CD8-positive, alpha-beta memory T cell (primary cell): ENCODE results near the gene TNFRSF8. TPM values are rescaled to one million over a fixed set of nuclear protein-coding genes. Genes with fewer than 3 reads are reported as not detected.
A peak's percentile ranks its signal among the peaks of the same experiment; 100 is the strongest.

Experiments used
- CTCF ChIA-PET: fragments of 350-600 bp; sonication (Branson Sonifier 250); formaldehyde crosslinking; loops from one replicate; lab custom pipeline; 2021; ENCODE audit warnings: antibody characterized with exemption; lab: Charles Lee
- POLR2A ChIA-PET: fragments of 350-600 bp; sonication (Branson Sonifier 250); formaldehyde crosslinking; loops from one replicate; lab custom pipeline; 2021; ENCODE audit warnings: antibody characterized with exemption; lab: Charles Lee
- DNase-seq, 5 donors: peaks; one replicate each; pipeline versions ENCODE4 v3.0.0 to v3.0.0-alpha.2; 2020 to 2022; ENCODE audit warnings: mixed read lengths in 1 of 5
- H3K27ac ChIP-seq: one replicate; pipeline ENCODE4 v1.7.0; 2013; ENCODE audit warnings: low read depth, mild to moderate bottlenecking, low read length, moderate library complexity
- H3K27me3 ChIP-seq: 2 replicates; pipeline ENCODE4 v1.7.0; 2013; ENCODE audit warnings: low read length, mild to moderate bottlenecking; ENCODE audit not compliant: insufficient read depth, poor library complexity, severe bottlenecking
- H3K36me3 ChIP-seq: 2 replicates; pipeline ENCODE4 v1.7.0; 2013; ENCODE audit warnings: mild to moderate bottlenecking, low read length, moderate library complexity; ENCODE audit not compliant: insufficient read depth
- H3K4me1 ChIP-seq: 2 replicates; pipeline ENCODE4 v1.7.0; 2013; ENCODE audit warnings: mild to moderate bottlenecking, low read length, moderate library complexity; ENCODE audit not compliant: insufficient read depth
- H3K4me3 ChIP-seq: 2 replicates; pipeline ENCODE4 v1.7.0; 2013; ENCODE audit warnings: mild to moderate bottlenecking, low read length
- H3K9me3 ChIP-seq: 2 replicates; pipeline ENCODE4 v1.7.0; 2013; ENCODE audit warnings: mild to moderate bottlenecking, low read length
- H3K27ac Mint-ChIP-seq, 8 donors: one replicate each; pipeline ENCODE4 v1.8.0; 2020 to 2021; ENCODE audit warnings: mixed read lengths in 8 of 8, mild to moderate bottlenecking in 6 of 8, inconsistent platforms in 3 of 8, moderate library complexity in 3 of 8
- H3K27me3 Mint-ChIP-seq, 2 donors: one replicate each; pipeline ENCODE4 v1.8.0; 2020 to 2021; ENCODE audit warnings: mixed read lengths in 2 of 2, mild to moderate bottlenecking in 1 of 2, moderate library complexity in 1 of 2
- H3K36me3 Mint-ChIP-seq, 3 donors: one replicate each; pipeline ENCODE4 v1.8.0; 2020 to 2021; ENCODE audit warnings: mixed read lengths in 3 of 3, inconsistent platforms in 1 of 3, mild to moderate bottlenecking in 1 of 3
- H3K4me1 Mint-ChIP-seq, 3 donors: one replicate each; pipeline ENCODE4 v1.8.0; 2020 to 2021; ENCODE audit warnings: mixed read lengths in 3 of 3, inconsistent platforms in 1 of 3, mild to moderate bottlenecking in 1 of 3
- H3K4me3 Mint-ChIP-seq, 7 donors: one replicate each; pipeline ENCODE4 v1.8.0; 2020 to 2021; ENCODE audit warnings: mixed read lengths in 7 of 7, mild to moderate bottlenecking in 6 of 7, moderate library complexity in 4 of 7, inconsistent platforms in 2 of 7
- H3K9me3 Mint-ChIP-seq, 5 donors: one replicate each; pipeline ENCODE4 v1.8.0; 2020 to 2022; ENCODE audit warnings: mixed read lengths in 5 of 5, mild to moderate bottlenecking in 3 of 5, moderate library complexity in 2 of 5, inconsistent platforms in 1 of 5
- polyA plus RNA-seq: library from polyadenylated mRNA; unstranded; fragments of 300-500 nt; fragmentation: Illumina TruSeq; gene quantifications from one replicate; pipeline ENCODE4 v1.2.3, GENCODE V29; 2021
- total RNA-seq, 2 experiments: library from RNA; stranded (reverse); gene quantifications; one replicate each; pipeline ENCODE4 v1.2.3, GENCODE V29; 2021

TNFRSF8 gene
- total and polyA plus RNA-seq, 3 experiments from 2014 or later, result 1.5 to 1.9 TPM; not detected in 1

DNA sequence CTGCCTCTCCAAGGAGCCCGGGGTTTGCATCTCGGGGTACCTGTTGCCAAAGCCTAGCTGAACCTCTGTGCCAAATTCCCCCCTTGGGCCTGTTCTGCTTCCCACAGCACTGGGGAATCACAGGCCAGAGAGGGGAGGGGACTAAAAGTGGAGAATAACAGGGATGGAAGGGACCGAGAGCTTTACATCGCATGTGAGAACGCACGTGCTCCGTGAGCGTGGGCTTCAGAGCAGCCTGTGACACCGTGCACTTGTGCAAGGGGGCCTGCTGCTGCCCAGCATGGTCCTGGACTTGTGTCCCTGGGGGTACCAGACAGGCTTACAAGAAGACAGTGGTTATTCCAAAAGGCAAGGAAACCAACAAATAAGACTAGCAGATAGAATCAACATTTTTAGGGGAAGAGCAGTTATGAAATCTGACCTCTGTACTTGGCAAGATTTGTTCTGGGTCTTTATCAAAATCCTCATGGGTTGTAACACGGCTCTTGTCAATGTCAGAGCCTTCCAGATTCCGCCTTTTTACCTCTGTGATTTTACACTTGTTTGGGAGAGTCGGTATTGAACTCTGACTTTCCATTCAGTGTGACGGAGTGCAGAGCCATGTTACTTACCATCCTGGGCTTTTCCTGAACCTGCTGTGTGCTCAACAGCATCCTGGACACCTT is 67.5 kb downstream of the TNFRSF8 start:
- Histone ChIP-seq H3K27ac (no peak overlapping the region), H3K9me3 (no peaks in the 10 kb centered on the region), H3K4me3 (no peak overlapping the region), H3K36me3 (no peaks in the 10 kb centered on the region), H3K4me1 (peaks cover 31% of the 10 kb centered on the region), H3K27me3 (no peaks in the 10 kb centered on the region)
- POLR2A ChIA-PET, result no interaction called here
- peak overlapping the region in 4 of 8 donors; percentile 38 to 72 (median 60) for H3K27ac Mint-ChIP-seq
- CTCF ChIA-PET, result interaction anchor here (1.1 to 1.3 kb wide), 3 partner anchors 11 to 79 kb away, joined by 3 to 4 read pairs (median 3); no protein-coding TSS in a partner anchor
- H3K4me3 Mint-ChIP-seq, result peak overlapping the region in 2 of 7 donors; percentile 28 to 61
- H3K36me3 Mint-ChIP-seq, result no peaks in the 10 kb centered on the region
- H3K27me3 Mint-ChIP-seq, result peaks cover 0 to under 1% of the 10 kb centered on the region in 2 donors
- H3K9me3 Mint-ChIP-seq, result no peaks in the 10 kb centered on the region
- DNase-seq, result no peak
- peaks cover 23 to 44% (median 39%) of the 10 kb centered on the region in 3 donors for H3K4me1 Mint-ChIP-seq

GRCh38 chr1:12132078-12132477 is 69.0 kb downstream of the TNFRSF8 start:
- H3K4me3 Mint-ChIP-seq, result peak overlapping the region in 3 of 7 donors; percentile 22 to 78 (median 28)
- no peak overlapping the region for H3K4me3 ChIP-seq
- H3K27ac Mint-ChIP-seq, result peak overlapping the region; percentile 29 to 99 (median 94)
- peaks cover 20 to 41% (median 33%) of the 10 kb centered on the region in 3 donors for H3K4me1 Mint-ChIP-seq
- no peaks in the 10 kb centered on the region for H3K9me3 Mint-ChIP-seq
- POLR2A ChIA-PET, result interaction anchor here (0.6 to 0.9 kb wide), 2 partner anchors 28 to 41 kb away, joined by 3 to 6 read pairs; no protein-coding TSS in a partner anchor
- peaks cover 30% of the 10 kb centered on the region for H3K4me1 ChIP-seq
- no peaks in the 10 kb centered on the region for H3K36me3 Mint-ChIP-seq
- H3K36me3 ChIP-seq, result no peaks in the 10 kb centered on the region
- no peak overlapping the region for H3K27ac ChIP-seq
- DNase-seq, result no peak
- CTCF ChIA-PET, result interaction anchor here (1.0 to 1.3 kb wide), 2 partner anchors 30 to 46 kb away, joined by 3 read pairs; no protein-coding TSS in a partner anchor
- no peaks in the 10 kb centered on the region for H3K27me3 Mint-ChIP-seq
- H3K9me3 ChIP-seq, result no peaks in the 10 kb centered on the region
- no peaks in the 10 kb centered on the region for H3K27me3 ChIP-seq

- peaks cover 20 to 37% (median 33%) of the 10 kb centered on the region in 3 donors for H3K4me1 Mint-ChIP-seq
- no peaks in the 10 kb centered on the region for H3K27me3 Mint-ChIP-seq
- H3K27ac Mint-ChIP-seq, result no peak overlapping the region
- CTCF ChIA-PET, result interaction anchor here (1.0 to 2.2 kb wide), 5 partner anchors 10 to 75 kb away, joined by 3 to 8 read pairs (median 5); no protein-coding TSS in a partner anchor
- Histone ChIP-seq H3K27ac (no peak overlapping the region), H3K27me3 (no peaks in the 10 kb centered on the region), H3K9me3 (no peaks in the 10 kb centered on the region), H3K36me3 (no peaks in the 10 kb centered on the region), H3K4me3 (no peak overlapping the region), H3K4me1 (peaks cover 30% of the 10 kb centered on the region)
- H3K36me3 Mint-ChIP-seq, result no peaks in the 10 kb centered on the region
- POLR2A ChIA-PET, result interaction anchor here (1.0 to 1.1 kb wide), 2 partner anchors 8 to 39 kb away, joined by 4 to 7 read pairs; no protein-coding TSS in a partner anchor
- H3K4me3 Mint-ChIP-seq, result no peak overlapping the region
- H3K9me3 Mint-ChIP-seq, result no peaks in the 10 kb centered on the region
- DNase-seq, result no peak
Observed at GRCh38 chr1:12134716-12135115, 71.6 kb downstream of the TNFRSF8 start.

- CTCF ChIA-PET, result interaction anchor here (1.0 to 1.7 kb wide), 4 partner anchors 11 to 44 kb away, joined by 3 to 7 read pairs (median 4); no protein-coding TSS in a partner anchor
Observed at GRCh38 chr1:12135612-12136011, 72.5 kb downstream of the TNFRSF8 start.

GRCh38 chr1:12136916-12137610 is 74.0 kb downstream of the TNFRSF8 start:
- POLR2A ChIA-PET, result interaction anchor here (0.6 to 1.0 kb wide), 2 partner anchors 12 to 356 kb away, joined by 3 to 4 read pairs; no protein-coding TSS in a partner anchor
- H3K27ac Mint-ChIP-seq, result no peak overlapping the region
- no peak for DNase-seq

More at GRCh38 chr1:12135612-12136011, 72.5 kb downstream of the TNFRSF8 start:
- DNase-seq, result no peak
- Histone ChIP-seq H3K4me1 (peaks cover 30% of the 10 kb centered on the region), H3K27ac (no peak overlapping the region), H3K9me3 (no peaks in the 10 kb centered on the region), H3K36me3 (no peaks in the 10 kb centered on the region), H3K4me3 (no peak overlapping the region), H3K27me3 (no peaks in the 10 kb centered on the region)
- Mint-ChIP-seq H3K36me3 (no peaks in the 10 kb centered on the region), H3K4me3 (no peak overlapping the region), H3K27ac (peak overlapping the region in 4 of 8 donors; percentile 22 to 84 (median 64)), H3K27me3 (no peaks in the 10 kb centered on the region), H3K4me1 (peaks cover 19 to 34% (median 31%) of the 10 kb centered on the region in 3 donors), H3K9me3 (no peaks in the 10 kb centered on the region)
- POLR2A ChIA-PET, result interaction anchor here (1.0 kb wide), 1 partner anchor 9 kb away, joined by 7 read pairs; no protein-coding TSS in a partner anchor

DNA sequence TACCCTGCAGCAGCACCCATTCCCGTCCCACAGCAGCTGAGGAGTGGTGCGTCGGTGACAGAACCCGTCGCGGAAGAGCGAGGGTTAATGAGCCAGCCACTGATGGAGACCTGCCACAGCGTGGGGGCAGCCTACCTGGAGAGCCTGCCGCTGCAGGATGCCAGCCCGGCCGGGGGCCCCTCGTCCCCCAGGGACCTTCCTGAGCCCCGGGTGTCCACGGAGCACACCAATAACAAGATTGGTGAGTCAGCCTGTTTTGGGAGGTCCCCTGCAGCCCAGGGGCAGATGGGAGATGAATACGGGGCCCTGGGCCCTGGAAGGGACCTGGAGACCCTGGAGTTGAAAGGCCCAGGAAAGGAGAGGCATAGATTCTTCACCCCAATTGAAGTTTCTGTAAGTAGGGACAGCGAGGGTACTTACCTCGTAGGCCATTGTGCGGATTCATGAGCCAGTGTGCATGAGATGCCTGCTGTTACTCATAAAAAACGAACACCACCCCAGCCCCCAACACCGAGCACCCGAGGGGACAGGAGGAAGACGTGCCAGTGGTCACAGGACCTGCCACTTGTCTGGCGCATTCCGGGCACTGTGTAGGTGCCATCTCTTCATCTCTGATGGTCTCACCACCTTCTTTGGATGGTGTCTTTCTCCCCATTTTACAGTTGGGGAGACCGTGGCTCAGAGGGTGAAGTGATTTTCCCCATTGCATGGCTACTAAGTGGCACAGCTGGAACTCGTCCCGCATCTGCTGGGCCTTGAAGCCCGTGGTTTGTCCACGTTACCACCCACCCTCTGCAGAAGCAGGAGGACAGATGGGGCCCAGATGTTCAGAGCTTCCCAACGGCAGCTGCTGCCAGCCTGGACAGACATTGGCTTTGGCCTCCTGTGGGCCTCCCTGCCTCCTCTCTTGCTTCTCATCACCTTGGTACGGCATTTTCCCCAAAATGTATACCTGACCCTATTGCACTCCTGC is 75.4 kb downstream of the TNFRSF8 start:
- CTCF ChIA-PET, result interaction anchor here (1.2 to 2.7 kb wide), 5 partner anchors 12 to 58 kb away, joined by 3 to 18 read pairs (median 5); no protein-coding TSS in a partner anchor
- POLR2A ChIA-PET, result interaction anchor here (1.3 kb wide), 1 partner anchor 40 kb away, joined by 6 read pairs; no protein-coding TSS in a partner anchor
- peaks cover 15% of the 10 kb centered on the region for H3K4me1 ChIP-seq
- no peaks in the 10 kb centered on the region for H3K36me3 Mint-ChIP-seq
- no peak overlapping the region for H3K27ac ChIP-seq
- no peaks in the 10 kb centered on the region for H3K27me3 ChIP-seq
- H3K4me3 Mint-ChIP-seq, result no peak overlapping the region
- H3K4me3 ChIP-seq, result no peak overlapping the region
- H3K4me1 Mint-ChIP-seq, result peaks cover 8 to 23% (median 17%) of the 10 kb centered on the region in 3 donors
- no peaks in the 10 kb centered on the region for H3K27me3 Mint-ChIP-seq
- H3K9me3 ChIP-seq, result no peaks in the 10 kb centered on the region
- no peak for DNase-seq
- no peaks in the 10 kb centered on the region for H3K9me3 Mint-ChIP-seq
- H3K36me3 ChIP-seq, result no peaks in the 10 kb centered on the region
- no peak overlapping the region for H3K27ac Mint-ChIP-seq

More at GRCh38 chr1:12136916-12137610, 74.0 kb downstream of the TNFRSF8 start:
- Histone ChIP-seq H3K27me3 (no peaks in the 10 kb centered on the region), H3K4me3 (no peak overlapping the region), H3K9me3 (no peaks in the 10 kb centered on the region), H3K36me3 (no peaks in the 10 kb centered on the region), H3K27ac (no peak overlapping the region), H3K4me1 (peaks cover 23% of the 10 kb centered on the region)
- H3K4me3 Mint-ChIP-seq, result no peak overlapping the region
- H3K36me3 Mint-ChIP-seq, result no peaks in the 10 kb centered on the region
- H3K27me3 Mint-ChIP-seq, result no peaks in the 10 kb centered on the region
- peaks cover 16 to 27% (median 26%) of the 10 kb centered on the region in 3 donors for H3K4me1 Mint-ChIP-seq
- CTCF ChIA-PET, result interaction anchor here (1.2 to 2.7 kb wide), 5 partner anchors 12 to 42 kb away, joined by 3 to 18 read pairs (median 5); no protein-coding TSS in a partner anchor
- H3K9me3 Mint-ChIP-seq, result no peaks in the 10 kb centered on the region

GRCh38 chr1:12140016-12140415 is 76.9 kb downstream of the TNFRSF8 start:
- Mint-ChIP-seq H3K36me3 (no peaks in the 10 kb centered on the region), H3K27me3 (no peaks in the 10 kb centered on the region), H3K27ac (peak overlapping the region in 2 of 8 donors; percentile 50 to 63), H3K9me3 (no peaks in the 10 kb centered on the region), H3K4me1 (peaks cover 10 to 20% (median 16%) of the 10 kb centered on the region in 3 donors), H3K4me3 (no peak overlapping the region)
- H3K36me3 ChIP-seq, result no peaks in the 10 kb centered on the region
- no peaks in the 10 kb centered on the region for H3K9me3 ChIP-seq
- no peak overlapping the region for H3K4me3 ChIP-seq
- ChIA-PET POLR2A (interaction anchor here (1.3 kb wide), 1 partner anchor 38 kb away, joined by 6 read pairs; no protein-coding TSS in a partner anchor), CTCF (interaction anchor here (1.5 to 1.7 kb wide), 2 partner anchors 14 to 57 kb away, joined by 3 to 6 read pairs; no protein-coding TSS in a partner anchor)
- H3K4me1 ChIP-seq, result peaks cover 15% of the 10 kb centered on the region
- no peak overlapping the region for H3K27ac ChIP-seq
- H3K27me3 ChIP-seq, result no peaks in the 10 kb centered on the region
- no peak for DNase-seq
